GM19463 (cell line): ENCODE measurements around the gene CACNA1S.

Source experiments
- ATAC-seq: cut with Tn5 transposase; IDR thresholded peaks from one replicate; pipeline ENCODE4 v1.9.1; 2021; ENCODE audit warnings: mild to moderate bottlenecking, moderate library complexity; ENCODE audit not compliant: unreplicated experiment

CACNA1S gene

GRCh38 chr1:201112173-201112731, at the start of gene CACNA1S:
Gene CACNA1S, minus strand, starts transcription at chr1:201112426. Its CDS starts 87 bp downstream, at chr1:201112339.
- ATAC-seq, result no peak

- ATAC-seq, result no peak
Observed at GRCh38 chr1:201157949-201158348, 45.7 kb upstream of the CACNA1S start.

DNA sequence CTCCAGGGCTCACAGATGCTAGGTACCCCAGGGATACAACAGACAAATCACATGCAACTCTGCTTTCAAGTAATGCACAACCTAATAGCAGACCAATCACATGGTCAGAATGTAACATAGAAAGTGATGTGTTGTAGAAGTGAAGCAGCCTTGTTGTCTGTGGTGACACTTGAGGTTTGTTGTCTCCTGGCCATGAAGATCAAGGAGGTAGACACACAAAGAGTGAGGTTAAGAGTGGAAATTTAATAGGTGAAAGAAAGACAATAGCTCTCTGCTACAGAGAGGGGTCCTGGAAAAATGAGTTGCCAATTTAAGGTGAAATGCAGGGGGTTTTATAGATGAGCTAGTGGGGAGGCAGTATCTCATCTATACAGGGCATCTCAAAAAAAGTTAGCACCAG, 44.6 kb upstream of the CACNA1S start:
- no peak for ATAC-seq

GRCh38 chr1:201156346-201156745, 44.1 kb upstream of the CACNA1S start:
- ATAC-seq, result no peak

DNA sequence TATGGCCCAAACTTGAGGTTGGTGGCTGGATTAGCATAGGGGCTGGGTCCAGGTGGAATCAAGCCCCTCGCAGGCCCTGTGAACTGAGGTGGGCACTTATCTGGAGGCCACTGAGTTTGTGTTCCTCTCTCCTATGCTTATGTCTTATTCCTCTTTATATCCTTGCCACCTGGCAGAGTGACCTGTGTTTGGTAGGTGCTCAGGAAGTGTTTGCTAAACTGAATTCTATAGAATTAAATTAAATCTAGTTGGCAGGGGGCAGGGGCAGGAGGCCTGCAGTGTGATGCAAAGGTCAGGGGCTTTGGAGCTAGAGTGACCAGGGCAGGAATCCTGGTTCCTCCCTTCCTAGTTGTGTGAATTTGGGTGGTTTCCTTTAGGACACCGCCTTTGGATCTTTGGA, 43.1 kb upstream of the CACNA1S start:
- ATAC-seq, result no peak

GRCh38 chr1:201154389-201155165, 42.4 kb upstream of the CACNA1S start, which contains the start of gene TMEM9:
Gene TMEM9, minus strand, starts transcription at chr1:201154474. Its CDS starts 551 bp downstream, at chr1:201153923.
- ATAC-seq, result peak; percentile 98

GRCh38 chr1:201153474-201154388, 41.5 kb upstream of the CACNA1S start:
- peak; percentile 73 for ATAC-seq

DNA sequence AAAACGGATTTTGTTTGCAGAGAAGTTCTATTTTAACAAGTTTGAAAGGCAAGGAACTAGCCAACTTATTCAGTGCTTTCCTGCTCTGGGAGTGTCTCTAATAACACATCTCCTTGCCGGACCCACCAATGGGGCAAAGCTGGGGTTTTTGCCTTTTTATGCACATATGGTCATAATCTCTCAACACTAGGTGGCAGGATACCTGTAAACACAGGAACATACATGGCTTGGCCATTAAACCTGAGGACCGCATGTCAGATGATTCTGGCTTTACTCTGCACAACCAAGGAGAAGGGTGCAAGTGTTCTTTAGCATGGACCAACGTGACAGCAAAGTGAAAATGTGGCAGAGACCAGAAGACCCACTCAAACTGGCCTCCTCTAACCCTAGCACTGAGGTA, 37.2 kb upstream of the CACNA1S start:
- ATAC-seq, result no peak

DNA sequence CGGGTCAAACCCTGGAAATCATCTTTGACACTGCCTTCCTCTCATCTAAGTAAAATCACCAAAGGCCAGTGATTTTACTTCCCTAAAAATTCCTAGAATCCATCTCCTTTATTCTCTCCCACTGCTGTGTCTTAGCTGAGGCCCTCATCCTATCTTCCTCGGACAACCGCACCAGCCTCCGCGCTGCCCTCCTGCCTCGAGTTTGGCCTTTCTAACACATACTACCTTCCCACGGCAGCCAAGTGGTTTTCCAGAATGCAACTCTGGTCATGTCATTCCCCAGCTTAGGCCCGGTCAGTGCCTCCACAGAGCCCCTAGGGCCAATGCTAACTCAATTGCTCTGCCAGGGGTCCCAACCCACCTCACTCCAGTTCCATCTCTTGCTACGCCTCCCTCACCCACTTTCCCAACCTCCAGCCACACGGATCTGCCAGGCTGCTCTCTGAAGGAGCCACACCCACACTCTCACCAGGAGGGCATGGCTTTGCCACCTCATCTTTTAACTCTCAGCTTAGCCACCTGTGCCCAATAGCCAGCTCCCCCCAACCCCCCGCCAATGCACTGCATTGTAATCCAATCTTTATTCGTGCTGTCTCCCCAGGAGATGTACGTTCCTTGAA, 35.3 kb upstream of the CACNA1S start:
- no peak for ATAC-seq

DNA sequence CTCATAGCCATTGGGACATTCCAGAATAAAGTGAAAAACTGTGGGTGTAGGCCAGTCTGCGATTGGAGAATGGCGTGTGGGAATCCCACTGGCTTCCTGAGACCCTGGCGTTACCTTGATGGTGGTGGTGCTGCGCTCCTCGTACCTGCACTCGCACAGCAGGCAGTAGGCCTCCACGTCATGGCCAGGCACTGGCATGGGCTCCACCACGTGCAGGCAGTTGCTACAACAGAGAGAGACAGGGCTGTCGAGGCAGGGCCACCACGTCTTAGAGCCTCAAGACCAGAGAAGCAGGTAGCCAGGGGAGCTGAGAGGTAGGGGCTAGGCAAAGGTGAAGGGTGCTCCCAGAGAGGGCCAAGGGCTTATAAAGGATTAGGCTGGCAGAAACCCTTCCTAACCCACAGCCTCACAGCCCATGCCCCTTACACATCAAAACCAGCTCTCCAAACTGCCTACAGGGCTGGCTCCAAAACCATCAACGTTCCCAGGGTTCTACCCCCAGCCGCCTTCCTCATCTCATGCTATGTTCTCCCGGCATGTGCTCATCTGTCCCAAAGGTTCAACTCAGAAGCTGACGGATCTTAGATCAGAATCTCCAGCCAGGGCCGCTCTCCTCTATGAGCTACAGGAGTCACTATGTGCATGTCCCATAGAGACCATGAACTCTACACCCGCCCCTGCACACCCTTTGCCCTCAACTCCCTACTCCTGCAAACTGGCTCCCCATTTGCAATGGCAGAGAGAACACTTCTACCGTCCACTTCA, 34.6 kb upstream of the CACNA1S start:
- ATAC-seq, result no peak

- ATAC-seq, result no peak
Observed at GRCh38 chr1:201145816-201146215, 33.6 kb upstream of the CACNA1S start.

DNA sequence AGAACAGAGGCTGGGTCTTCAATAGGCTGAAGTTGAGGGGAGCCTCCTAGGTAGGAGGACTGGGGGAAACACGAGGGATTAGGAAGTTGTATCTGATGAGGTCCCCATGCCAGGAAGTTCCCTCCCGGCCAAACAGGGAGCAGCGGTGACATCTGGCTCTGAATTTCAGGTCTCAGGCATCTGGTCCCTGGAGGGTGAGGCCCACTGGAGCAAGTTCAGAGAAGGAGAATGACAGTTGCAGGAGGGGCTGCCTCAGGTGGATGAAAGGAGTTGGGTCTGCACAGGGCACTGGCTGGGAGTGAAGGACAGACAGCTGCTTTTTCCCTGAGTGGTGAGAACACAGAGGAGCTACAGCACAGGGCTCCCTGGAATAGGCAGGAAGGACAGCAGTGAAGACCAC, 32.9 kb upstream of the CACNA1S start:
- no peak for ATAC-seq

DNA sequence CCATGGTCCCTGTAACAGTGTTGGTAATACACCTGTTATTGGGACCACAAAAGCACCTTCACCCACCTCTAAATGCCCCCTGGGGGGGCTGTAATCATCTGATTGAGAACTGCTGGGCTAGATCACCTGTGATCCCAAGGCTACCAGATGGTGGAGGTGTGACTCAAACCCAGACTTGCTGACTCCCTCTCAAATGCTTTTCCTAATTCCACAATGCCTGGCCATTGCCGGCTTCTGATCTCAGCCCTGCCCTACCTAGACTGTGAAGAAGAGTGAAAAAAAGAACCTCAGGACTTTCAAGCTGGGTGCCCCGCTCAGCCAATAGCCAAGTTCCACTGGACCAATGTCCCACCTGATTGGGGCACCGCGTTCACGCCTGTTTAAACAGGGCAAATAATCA, 32.5 kb upstream of the CACNA1S start:
- ATAC-seq, result no peak

GRCh38 chr1:201143726-201144635, 31.8 kb upstream of the CACNA1S start:
- ATAC-seq, result no peak

GRCh38 chr1:201142849-201143725, 30.9 kb upstream of the CACNA1S start:
- ATAC-seq, result no peak

DNA sequence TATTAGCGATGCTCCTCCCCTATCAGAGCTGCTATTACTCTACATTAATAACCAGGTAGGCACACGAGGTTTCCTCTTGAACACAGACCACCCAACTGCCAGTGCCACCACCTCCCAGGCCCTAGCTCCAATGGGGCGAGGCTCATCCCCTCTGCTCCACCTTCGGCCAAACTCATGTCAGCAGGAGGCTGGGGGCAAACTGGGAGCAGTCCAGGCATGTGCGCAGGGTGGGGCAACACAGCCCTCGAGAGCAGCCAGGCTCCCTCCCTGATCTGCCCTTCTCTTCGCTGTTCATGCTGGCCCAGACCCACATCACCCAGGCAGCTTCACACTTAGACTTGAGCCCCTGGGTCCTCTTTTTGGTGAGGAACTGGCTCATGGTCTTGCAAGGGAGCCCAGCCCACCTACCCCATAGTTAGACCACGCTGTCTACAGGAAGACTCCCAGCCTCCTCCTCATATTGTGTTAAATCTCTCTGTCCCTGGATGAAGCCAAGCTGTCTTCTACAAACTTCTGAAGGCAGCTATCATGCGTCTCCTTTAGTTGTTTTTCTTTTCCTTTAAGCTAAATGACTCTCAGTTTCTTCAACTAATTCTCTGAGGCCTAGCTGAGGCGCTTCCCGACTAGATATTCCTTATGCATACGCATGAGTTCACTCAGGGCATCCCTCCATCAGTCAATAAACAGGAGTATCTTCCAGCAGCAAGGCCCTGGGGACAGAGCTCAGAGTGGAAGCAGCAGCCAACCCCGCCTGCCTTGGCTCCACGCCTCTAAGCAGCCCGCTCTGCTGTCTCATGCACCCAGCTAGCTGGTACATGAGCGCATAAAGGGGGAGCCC, 30.0 kb upstream of the CACNA1S start:
- no peak for ATAC-seq

DNA sequence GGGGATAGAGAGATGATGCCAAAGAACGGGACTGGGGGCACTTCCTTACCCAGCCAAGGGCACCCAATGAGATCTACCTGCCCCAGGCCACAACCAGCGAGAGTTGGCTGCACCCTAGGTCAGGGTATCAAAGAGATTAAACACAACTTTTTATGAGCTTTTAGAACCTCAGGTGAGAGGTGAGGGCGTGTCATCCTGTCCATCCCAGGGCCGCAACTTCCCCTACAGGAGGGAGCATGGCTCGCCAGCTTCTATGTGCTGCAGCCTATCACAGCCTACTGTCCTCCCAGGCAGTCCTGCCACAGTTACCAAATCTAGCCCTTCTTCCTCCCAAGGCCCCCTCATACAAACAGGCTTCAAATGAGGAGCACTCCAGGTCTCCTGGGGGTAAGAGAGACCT, 29.2 kb upstream of the CACNA1S start:
- ATAC-seq, result no peak

DNA sequence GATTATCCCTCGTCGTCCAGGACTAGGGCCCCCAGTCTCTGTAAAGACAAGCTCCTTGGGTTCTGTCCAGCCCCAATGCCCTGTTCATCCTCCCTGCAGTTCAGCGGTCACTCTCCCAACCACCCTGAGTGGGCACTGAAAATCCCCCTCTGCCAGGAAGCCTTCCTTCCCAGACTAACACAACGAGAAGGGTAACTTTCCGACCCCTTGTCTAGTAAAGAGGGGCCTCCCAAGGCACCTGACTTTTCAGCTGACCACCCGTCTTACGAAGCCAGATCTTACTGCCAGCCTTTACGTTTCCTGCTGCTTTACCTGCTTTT, 28.7 kb upstream of the CACNA1S start:
- ATAC-seq, result no peak
